Right lobe of liver (tissue), 4 donors: ENCODE measurements around the gene PRDM16.

ENCODE experiments used
- CTCF ChIP-seq, 4 donors: fragments of 200-600 bp in 3 of 4; fragments of 450-650 bp in 1 of 4; IDR thresholded peaks; one replicate each; pipeline versions ENCODE4 v1.5.1 to v1.8.0; 2016 to 2022; ENCODE audit warnings: antibody characterized with exemption in 4 of 4, mild to moderate bottlenecking in 2 of 4
- POLR2A ChIP-seq: fragments of 450-650 bp; IDR thresholded peaks from one replicate; pipeline ENCODE4 v1.6.1; 2017; ENCODE audit warnings: antibody characterized with exemption, mild to moderate bottlenecking
- donor health status: DM: no; HTN: no; CAD: no.
- donor health status: DM: no; HTN: no; CAD: no.
- donor health status: DM: no; HTN: yes; CAD: no.

GRCh38 chr1:3326516-3327388 lies 257.7 kb downstream of the PRDM16 start:
- no peak for TF ChIP-seq POLR2A
- no peak for TF ChIP-seq CTCF (IDR thresholded peaks at IDR 0.05)
